Stimulated activated naive B cell treated with anti-CD40 and anti-IgM and Interleukin-4, amounts not matched to agents 10 μg/mL and 1 μg/mL and 100 μg/mL, for 72 hours (primary cell): ENCODE data around the gene C17orf67.
A peak's percentile ranks its signal among the peaks of the same experiment; 100 is the strongest.

Experiments used
- ATAC-seq, 2 donors: fragments of 150-1000 bp; cut with Tn5 transposase; replicated peaks; 2 replicates each; pipeline ENCODE4 v1.10.0; 2021; ENCODE audit warnings: moderate library complexity in 1 of 2
- DNase-seq: peaks from one replicate; pipeline ENCODE4 v3.0.0; 2021
- H3K27ac Mint-ChIP-seq: one replicate; pipeline ENCODE4 v1.8.0; 2022; ENCODE audit warnings: mild to moderate bottlenecking, mixed read lengths
- H3K27me3 Mint-ChIP-seq, 2 donors: one replicate each; pipeline ENCODE4 v1.8.0; 2022; ENCODE audit warnings: mixed read lengths in 2 of 2
- H3K36me3 Mint-ChIP-seq, 2 donors: one replicate each; pipeline ENCODE4 v1.8.0; 2022; ENCODE audit warnings: mixed read lengths in 2 of 2, mild to moderate bottlenecking in 1 of 2
- H3K4me1 Mint-ChIP-seq, 2 donors: one replicate each; pipeline ENCODE4 v1.8.0; 2022; ENCODE audit warnings: mixed read lengths in 2 of 2, mild to moderate bottlenecking in 1 of 2
- H3K4me3 Mint-ChIP-seq, 2 donors: one replicate each; pipeline ENCODE4 v1.8.0; 2022; ENCODE audit warnings: mild to moderate bottlenecking in 2 of 2, mixed read lengths in 2 of 2, moderate library complexity in 1 of 2
- H3K9me3 Mint-ChIP-seq, 2 donors: one replicate each; pipeline ENCODE4 v1.8.0; 2022; ENCODE audit warnings: mixed read lengths in 2 of 2, mild to moderate bottlenecking in 1 of 2

The C17orf67 gene

DNA sequence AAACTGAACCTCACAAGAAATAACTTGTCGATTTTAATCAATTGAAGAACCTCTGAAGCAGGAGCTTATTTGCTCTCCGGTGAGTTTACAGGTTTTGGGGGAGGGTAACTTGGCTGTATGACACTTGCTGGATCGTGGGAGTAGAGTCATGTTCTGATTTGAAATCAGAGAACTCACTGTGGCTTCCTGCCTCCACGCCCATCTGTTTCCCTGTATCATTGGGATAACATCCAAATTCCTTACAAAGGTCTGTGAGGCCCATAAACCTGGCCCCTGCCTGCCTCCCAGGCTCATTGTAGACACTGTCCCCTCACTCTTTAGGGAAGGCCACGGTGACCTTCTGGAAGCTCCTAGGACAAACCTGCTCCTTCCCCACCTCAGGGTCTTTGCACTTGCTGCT is 48.3 kb downstream of the C17orf67 start:
- Mint-ChIP-seq H3K4me1 (peaks cover 23 to 44% of the 10 kb centered on the region in 2 donors), H3K36me3 (peaks cover 5 to 15% of the 10 kb centered on the region in 2 donors), H3K27ac (no peak overlapping the region), H3K4me3 (no peak overlapping the region), H3K9me3 (peaks cover 0 to 5% of the 10 kb centered on the region in 2 donors), H3K27me3 (peaks cover 2 to 18% of the 10 kb centered on the region in 2 donors)
- DNase-seq (no peak), ATAC-seq (no peak)

- Mint-ChIP-seq H3K36me3 (peaks cover 5 to 11% of the 10 kb centered on the region in 2 donors), H3K4me1 (peaks cover 29 to 53% of the 10 kb centered on the region in 2 donors), H3K27me3 (peaks cover 20 to 37% of the 10 kb centered on the region in 2 donors), H3K9me3 (peaks cover 0 to 4% of the 10 kb centered on the region in 2 donors), H3K27ac (no peak overlapping the region), H3K4me3 (no peak overlapping the region)
- DNase-seq: no peak
- no peak for ATAC-seq
These were observed 51.4 kb downstream of the C17orf67 start for GRCh38 chr17:56782338-56782737.

GRCh38 chr17:56781906-56782305 is 51.8 kb downstream of the C17orf67 start:
- H3K9me3 Mint-ChIP-seq: peaks cover 0 to 3% of the 10 kb centered on the region in 2 donors
- no peak for DNase-seq
- peaks cover 25 to 49% of the 10 kb centered on the region in 2 donors for H3K4me1 Mint-ChIP-seq
- H3K36me3 Mint-ChIP-seq: peaks cover 3 to 6% of the 10 kb centered on the region in 2 donors
- peaks cover 24 to 41% of the 10 kb centered on the region in 2 donors for H3K27me3 Mint-ChIP-seq
- no peak overlapping the region for H3K4me3 Mint-ChIP-seq
- no peak overlapping the region for H3K27ac Mint-ChIP-seq
- no peak for ATAC-seq

DNA sequence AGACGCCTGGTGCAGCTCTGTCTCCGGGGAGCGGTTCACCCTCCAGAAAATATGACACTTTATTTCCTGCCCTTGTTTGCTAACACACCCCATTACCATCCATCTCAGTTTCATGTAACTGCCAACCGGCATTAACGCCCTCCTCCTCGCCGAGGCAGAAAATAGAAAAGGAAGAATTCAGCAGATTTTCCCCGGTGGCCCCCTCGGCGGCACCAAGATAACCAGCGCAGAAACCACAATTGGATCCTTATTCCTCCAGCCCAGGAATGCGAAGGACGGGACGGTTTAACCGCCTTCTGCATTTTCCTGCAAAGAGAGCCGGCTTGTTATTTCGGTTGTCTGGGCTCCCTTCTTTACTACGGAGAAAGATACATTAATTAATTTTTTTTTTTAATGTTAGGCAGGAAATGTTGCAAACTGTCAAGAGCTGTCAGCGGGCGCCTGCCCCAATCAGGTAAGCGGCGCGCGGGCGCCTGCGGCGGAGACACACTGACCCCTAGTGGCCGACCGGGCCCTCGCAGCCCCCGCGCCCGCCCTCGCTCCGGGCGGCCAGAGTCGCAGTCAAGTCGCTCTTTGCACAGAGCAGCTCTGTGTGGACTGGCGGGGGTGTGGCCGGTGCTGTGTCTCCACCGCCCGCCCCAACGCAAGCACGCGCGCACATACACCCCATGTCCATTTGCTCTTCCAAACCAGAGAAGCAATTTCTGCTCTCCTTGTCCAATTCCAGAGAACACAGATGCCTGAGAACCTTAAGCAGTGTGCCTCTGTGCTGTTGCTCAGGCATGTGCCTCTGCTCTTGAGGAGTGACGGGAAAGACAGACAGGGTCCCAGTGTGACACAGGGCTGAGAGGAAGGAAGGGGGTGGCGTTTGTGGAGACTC is 53.6 kb downstream of the C17orf67 start:
- H3K27me3 Mint-ChIP-seq: peaks cover 27 to 38% of the 10 kb centered on the region in 2 donors
- peak overlapping the region; percentile 83 to 84 for H3K4me3 Mint-ChIP-seq
- DNase-seq: peak; percentile 77
- no peaks in the 10 kb centered on the region for H3K9me3 Mint-ChIP-seq
- ATAC-seq: peak; percentile 96 to 97
- no peak overlapping the region for H3K27ac Mint-ChIP-seq
- H3K4me1 Mint-ChIP-seq: peaks cover 12 to 31% of the 10 kb centered on the region in 2 donors
- no peaks in the 10 kb centered on the region for H3K36me3 Mint-ChIP-seq

DNA sequence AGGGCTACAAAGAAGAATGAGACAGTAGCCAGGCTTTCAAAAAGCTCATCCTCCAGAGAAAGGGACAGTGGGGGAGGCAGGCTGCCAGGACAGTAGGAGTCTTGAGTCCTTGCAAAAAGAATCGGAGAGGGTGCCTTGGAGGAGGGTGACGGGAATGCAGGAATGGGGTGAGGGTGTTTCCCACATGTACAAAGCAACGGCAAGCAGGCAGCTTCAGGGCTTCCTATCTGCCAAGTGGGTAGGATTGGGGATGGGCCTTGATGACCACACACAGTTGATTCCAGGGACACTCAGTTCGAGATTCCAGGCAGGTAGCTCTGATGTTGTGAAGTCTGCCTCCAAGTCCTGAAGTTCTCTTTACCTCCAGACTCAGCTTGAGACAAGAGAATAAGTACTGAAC is 54.4 kb downstream of the C17orf67 start:
- H3K27ac Mint-ChIP-seq: no peak overlapping the region

GRCh38 chr17:56778898-56779297 is 54.8 kb downstream of the C17orf67 start:
- Mint-ChIP-seq H3K27ac (no peak overlapping the region), H3K27me3 (peaks cover 27 to 38% of the 10 kb centered on the region in 2 donors), H3K4me3 (peak overlapping the region in 1 of 2 donors; percentile 46), H3K9me3 (no peaks in the 10 kb centered on the region), H3K36me3 (no peaks in the 10 kb centered on the region), H3K4me1 (peaks cover 10 to 28% of the 10 kb centered on the region in 2 donors)
- no peak for DNase-seq
- ATAC-seq: no peak

More for the DNA sequence above, 54.4 kb downstream of the C17orf67 start:
- ATAC-seq (no peak), DNase-seq (no peak)
- H3K4me3 Mint-ChIP-seq: peak overlapping the region; percentile 83 to 84
- H3K27me3 Mint-ChIP-seq: peaks cover 27 to 38% of the 10 kb centered on the region in 2 donors
- no peaks in the 10 kb centered on the region for H3K9me3 Mint-ChIP-seq
- no peaks in the 10 kb centered on the region for H3K36me3 Mint-ChIP-seq
- H3K4me1 Mint-ChIP-seq: peaks cover 10 to 28% of the 10 kb centered on the region in 2 donors

GRCh38 chr17:56777859-56778258 is 55.9 kb downstream of the C17orf67 start:
- no peak for DNase-seq
- H3K27ac Mint-ChIP-seq: no peak overlapping the region
- no peaks in the 10 kb centered on the region for H3K36me3 Mint-ChIP-seq
- H3K4me3 Mint-ChIP-seq: no peak overlapping the region
- H3K27me3 Mint-ChIP-seq: peaks cover 27 to 38% of the 10 kb centered on the region in 2 donors
- H3K9me3 Mint-ChIP-seq: no peaks in the 10 kb centered on the region
- no peak for ATAC-seq
- peaks cover 10 to 28% of the 10 kb centered on the region in 2 donors for H3K4me1 Mint-ChIP-seq

DNA sequence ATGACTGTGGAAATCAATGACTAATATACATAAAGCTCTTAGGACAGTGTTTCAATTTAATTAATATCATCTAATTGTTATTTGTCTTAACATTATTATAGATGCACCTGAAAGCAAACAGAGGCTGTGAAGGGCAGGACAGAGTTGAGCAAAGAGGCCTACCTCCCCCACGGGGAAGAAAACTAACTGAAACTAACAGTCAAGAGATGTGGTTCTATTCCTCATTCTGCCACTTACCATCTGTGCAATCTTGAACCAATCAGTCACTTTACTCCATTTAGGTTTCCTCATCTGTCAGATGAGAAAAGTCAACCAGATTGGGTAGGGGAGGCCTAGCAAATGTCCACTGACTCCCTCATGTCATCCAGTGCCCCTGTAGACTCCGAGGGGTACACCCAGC is 59.1 kb downstream of the C17orf67 start:
- H3K27me3 Mint-ChIP-seq: peaks cover 24% of the 10 kb centered on the region in 2 donors
- H3K9me3 Mint-ChIP-seq: no peaks in the 10 kb centered on the region
- peak in 1 of 2 donors; percentile 51 for ATAC-seq
- peaks cover 3 to 9% of the 10 kb centered on the region in 2 donors for H3K4me1 Mint-ChIP-seq
- H3K4me3 Mint-ChIP-seq: no peak overlapping the region
- no peaks in the 10 kb centered on the region for H3K36me3 Mint-ChIP-seq
- no peak overlapping the region for H3K27ac Mint-ChIP-seq
- DNase-seq: no peak

DNA sequence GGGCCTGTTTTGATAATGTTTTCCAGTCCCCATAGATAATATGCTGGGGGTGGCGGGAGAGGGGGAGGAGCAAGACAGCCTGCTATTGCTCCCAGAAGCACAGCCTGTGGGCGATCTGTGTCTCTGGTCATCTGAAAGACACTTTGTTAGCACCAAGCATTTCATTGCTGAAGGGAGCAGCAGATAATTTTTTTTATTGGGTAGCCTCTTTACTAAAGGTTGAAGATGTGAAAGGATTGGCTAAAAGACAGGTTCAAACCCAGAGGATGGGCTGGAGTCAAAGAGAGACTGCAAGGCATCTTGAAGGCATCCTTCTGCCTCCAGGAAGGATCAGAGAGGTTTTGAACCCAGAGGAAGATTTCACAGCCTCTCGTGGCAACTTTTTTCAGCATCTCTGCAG is 60.6 kb downstream of the C17orf67 start:
- DNase-seq (no peak), ATAC-seq (no peak)
- H3K4me1 Mint-ChIP-seq: no peaks in the 10 kb centered on the region
- H3K36me3 Mint-ChIP-seq: no peaks in the 10 kb centered on the region
- H3K27ac Mint-ChIP-seq: no peak overlapping the region
- no peak overlapping the region for H3K4me3 Mint-ChIP-seq
- H3K27me3 Mint-ChIP-seq: peaks cover 9 to 12% of the 10 kb centered on the region in 2 donors
- H3K9me3 Mint-ChIP-seq: no peaks in the 10 kb centered on the region

- ATAC-seq: no peak
- Mint-ChIP-seq H3K36me3 (no peaks in the 10 kb centered on the region), H3K27me3 (peaks cover 9% of the 10 kb centered on the region in 2 donors), H3K27ac (no peak overlapping the region), H3K9me3 (no peaks in the 10 kb centered on the region), H3K4me3 (no peak overlapping the region), H3K4me1 (no peaks in the 10 kb centered on the region)
- no peak for DNase-seq
These were observed 61.3 kb downstream of the C17orf67 start for GRCh38 chr17:56772442-56772841.

GRCh38 chr17:56771975-56772374 is 61.7 kb downstream of the C17orf67 start:
- H3K27me3 Mint-ChIP-seq: peaks cover 4% of the 10 kb centered on the region in 2 donors
- H3K27ac Mint-ChIP-seq: no peak overlapping the region
- ATAC-seq (no peak), DNase-seq (no peak)
- H3K36me3 Mint-ChIP-seq: no peaks in the 10 kb centered on the region
- H3K4me3 Mint-ChIP-seq: no peak overlapping the region
- H3K9me3 Mint-ChIP-seq: no peaks in the 10 kb centered on the region
- H3K4me1 Mint-ChIP-seq: no peaks in the 10 kb centered on the region

DNA sequence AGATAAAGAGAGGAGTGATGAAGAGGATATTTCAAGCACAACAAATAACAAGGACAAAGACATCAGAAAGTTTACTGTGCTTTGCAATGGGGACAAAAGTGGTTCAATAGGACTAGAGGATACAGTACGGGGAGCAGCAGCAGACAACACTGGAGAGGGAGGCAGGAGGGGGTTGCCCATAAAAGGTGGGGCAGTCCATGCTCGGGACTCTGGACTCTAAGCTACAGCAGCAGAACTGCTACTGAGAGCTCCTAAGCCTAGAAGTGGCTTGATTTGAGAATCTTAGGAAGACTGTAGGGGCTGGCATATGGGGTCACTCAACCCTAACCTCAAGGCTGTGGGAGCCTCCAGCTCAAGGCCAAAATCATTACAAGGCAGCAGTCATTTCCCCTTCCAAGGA is 62.2 kb downstream of the C17orf67 start:
- Mint-ChIP-seq H3K4me3 (no peak overlapping the region), H3K9me3 (no peaks in the 10 kb centered on the region), H3K36me3 (no peaks in the 10 kb centered on the region), H3K4me1 (no peaks in the 10 kb centered on the region), H3K27ac (no peak overlapping the region), H3K27me3 (peaks cover 0 to under 1% of the 10 kb centered on the region in 2 donors)
- DNase-seq (no peak), ATAC-seq (no peak)

GRCh38 chr17:56770427-56770826 is 63.3 kb downstream of the C17orf67 start:
- Mint-ChIP-seq H3K4me1 (no peaks in the 10 kb centered on the region), H3K27ac (no peak overlapping the region), H3K27me3 (no peaks in the 10 kb centered on the region), H3K9me3 (no peaks in the 10 kb centered on the region), H3K4me3 (no peak overlapping the region), H3K36me3 (no peaks in the 10 kb centered on the region)
- ATAC-seq (no peak), DNase-seq (no peak)

DNA sequence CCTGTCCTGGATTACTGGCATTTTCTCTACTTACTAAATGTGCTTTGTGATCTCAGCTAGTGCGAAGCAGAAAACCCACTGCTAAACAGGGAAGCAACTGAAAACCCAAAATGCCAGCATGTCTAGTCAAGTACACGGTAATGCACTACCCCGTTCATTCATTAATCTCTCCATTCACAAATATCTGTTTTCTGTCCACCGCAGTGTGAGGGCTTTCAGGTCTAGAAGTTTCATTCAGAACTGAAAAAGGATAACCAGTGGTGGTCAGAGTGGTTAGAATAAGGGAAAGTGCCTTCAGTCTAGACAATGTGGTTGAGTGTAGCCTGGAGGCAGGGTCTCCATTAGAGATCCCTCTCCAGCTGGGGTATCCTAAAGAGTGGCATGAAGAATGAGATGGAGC is 68.3 kb downstream of the C17orf67 start:
- Mint-ChIP-seq H3K27me3 (no peaks in the 10 kb centered on the region), H3K27ac (no peak overlapping the region), H3K9me3 (peaks cover 2 to 3% of the 10 kb centered on the region in 2 donors), H3K4me3 (no peak overlapping the region), H3K36me3 (no peaks in the 10 kb centered on the region), H3K4me1 (no peaks in the 10 kb centered on the region)
- no peak for ATAC-seq
- DNase-seq: no peak

GRCh38 chr17:56762988-56763387 is 70.7 kb downstream of the C17orf67 start:
- H3K9me3 Mint-ChIP-seq: peaks cover 2 to 4% of the 10 kb centered on the region in 2 donors
- H3K27me3 Mint-ChIP-seq: no peaks in the 10 kb centered on the region
- no peaks in the 10 kb centered on the region for H3K36me3 Mint-ChIP-seq
- DNase-seq (no peak), ATAC-seq (no peak)
- no peaks in the 10 kb centered on the region for H3K4me1 Mint-ChIP-seq
- H3K27ac Mint-ChIP-seq: no peak overlapping the region
- no peak overlapping the region for H3K4me3 Mint-ChIP-seq
